ENCODE results near the gene CNTFR. TPM values are rescaled to one million over a fixed set of nuclear protein-coding genes. Genes with fewer than 3 reads are reported as not detected.

Gene CNTFR
- total RNA-seq, 2 donors from 2014 or later: 8.7 to 13.7 TPM

GRCh38 chr9:34629491-34629808, 39.9 kb upstream of the CNTFR start:
- no peak for DNase-seq (ENCODE audit: low spot score)
- no peak for TF ChIP-seq CTCF (IDR thresholded peaks at IDR 0.05)
- Histone ChIP-seq H3K27me3 (replicated peaks; ENCODE audit: insufficient read depth) (peaks cover 14% of the 10 kb centered on the region), H3K4me1 (ENCODE audit: control insufficient read depth in 1 of 2, low read depth in 2 of 2) (peaks cover 0 to 19% of the 10 kb centered on the region in 2 donors), H3K4me3 (peak overlapping the region; percentile 61), H3K9me3 (no peaks in the 10 kb centered on the region), H3K36me3 (no peaks in the 10 kb centered on the region), H3K27ac (no peak overlapping the region)
- ATAC-seq (ENCODE audit: insufficient number of reproducible peaks, low FRiP score, low read depth): no peak

GRCh38 chr9:34628656-34629490, 39.3 kb upstream of the CNTFR start, which contains the start of gene ARID3C:
ARID3C (minus strand) TSS chr9:34629066; CDS start chr9:34628014, 1,052 bp downstream.
- ATAC-seq (ENCODE audit: insufficient number of reproducible peaks, low FRiP score, low read depth): no peak
- H3K27me3 ChIP-seq (replicated peaks; ENCODE audit: insufficient read depth): peaks cover 20% of the 10 kb centered on the region

GRCh38 chr9:34627716-34628655, 38.5 kb upstream of the CNTFR start:
- Histone ChIP-seq H3K4me1 (ENCODE audit: control insufficient read depth in 1 of 2, low read depth in 2 of 2) (peaks cover 3 to 29% of the 10 kb centered on the region in 2 donors), H3K4me3 (peak overlapping the region; percentile 61), H3K27me3 (replicated peaks; ENCODE audit: insufficient read depth) (peaks cover 29% of the 10 kb centered on the region), H3K36me3 (no peaks in the 10 kb centered on the region), H3K27ac (peak overlapping the region in 1 of 2 donors; percentile 44), H3K9me3 (no peaks in the 10 kb centered on the region)
- no peak for TF ChIP-seq CTCF (IDR thresholded peaks at IDR 0.05)
- DNase-seq (ENCODE audit: low spot score): no peak
- no peak for ATAC-seq (ENCODE audit: insufficient number of reproducible peaks, low FRiP score, low read depth)

More at GRCh38 chr9:34628656-34629490, 39.3 kb upstream of the CNTFR start, which contains the start of gene ARID3C:
- Histone ChIP-seq H3K4me1 (ENCODE audit: control insufficient read depth in 1 of 2, low read depth in 2 of 2) (peaks cover 0 to 21% of the 10 kb centered on the region in 2 donors), H3K4me3 (peak within 1 kb of the TSS; percentile 61), H3K36me3 (no peaks in the 10 kb centered on the region), H3K9me3 (no peaks in the 10 kb centered on the region), H3K27ac (peak within 1 kb of the TSS in 1 of 2 donors; percentile 44)
- no peak for DNase-seq (ENCODE audit: low spot score)
- TF ChIP-seq CTCF (IDR thresholded peaks at IDR 0.05): no peak

GRCh38 chr9:34625186-34625486, 35.6 kb upstream of the CNTFR start:
- H3K27me3 ChIP-seq (replicated peaks; ENCODE audit: insufficient read depth): peaks cover 30% of the 10 kb centered on the region
- H3K27ac ChIP-seq: no peak overlapping the region
- H3K4me3 ChIP-seq: no peak overlapping the region
- no peak for DNase-seq (ENCODE audit: low spot score)
- no peak for ATAC-seq (ENCODE audit: insufficient number of reproducible peaks, low FRiP score, low read depth)
- H3K4me1 ChIP-seq (ENCODE audit: control insufficient read depth in 1 of 2, low read depth in 2 of 2): peaks cover 3 to 34% of the 10 kb centered on the region in 2 donors
- H3K36me3 ChIP-seq: no peaks in the 10 kb centered on the region
- no peak for TF ChIP-seq CTCF (IDR thresholded peaks at IDR 0.05)
- H3K9me3 ChIP-seq: no peaks in the 10 kb centered on the region
